Chondrocyte (in vitro differentiated cells): ENCODE results near the gene HSPA1B. TPM values are rescaled to one million over a fixed set of nuclear protein-coding genes. Genes with fewer than 3 reads are reported as not detected.

Experiments
- DNase-seq: peaks from one replicate; pipeline ENCODE4 v3.0.0; 2021; ENCODE audit warnings: mixed read lengths, low spot score
- H3K27ac Mint-ChIP-seq: one replicate; pipeline ENCODE4 v1.8.0; 2021; ENCODE audit warnings: mild to moderate bottlenecking, moderate library complexity, mixed read lengths; ENCODE audit not compliant: unreplicated experiment
- H3K27me3 Mint-ChIP-seq: 2 replicates; pipeline ENCODE4 v1.8.0; 2021; ENCODE audit warnings: low read depth, mixed read lengths
- H3K36me3 Mint-ChIP-seq: 2 replicates; pipeline ENCODE4 v1.8.0; 2021; ENCODE audit warnings: low read depth, mixed read lengths
- H3K4me1 Mint-ChIP-seq: 2 replicates; pipeline ENCODE4 v1.8.0; 2021; ENCODE audit warnings: low read depth, mild to moderate bottlenecking, mixed read lengths
- H3K4me3 Mint-ChIP-seq: one replicate; pipeline ENCODE4 v1.8.0; 2021; ENCODE audit warnings: mild to moderate bottlenecking, moderate library complexity, mixed read lengths; ENCODE audit not compliant: unreplicated experiment
- H3K9me3 Mint-ChIP-seq: 2 replicates; pipeline ENCODE4 v1.8.0; 2021; ENCODE audit warnings: low read depth, mixed read lengths
- total RNA-seq: library from RNA; stranded (reverse); gene quantifications from 3 replicates; pipeline ENCODE4 v1.2.1, GENCODE V29; 2021
- TF ChIP-seq, protein P1 (sequence below): fragments of 200-600 bp; sonication (generic); IDR thresholded peaks from 2 replicates; pipeline ENCODE4 v1.5.0; 2021; ENCODE audit warnings: antibody characterized with exemption, mild to moderate bottlenecking, moderate library complexity

Gene HSPA1B
- total RNA-seq, 1 donor from 2014 or later, result 46.8 TPM

DNA sequence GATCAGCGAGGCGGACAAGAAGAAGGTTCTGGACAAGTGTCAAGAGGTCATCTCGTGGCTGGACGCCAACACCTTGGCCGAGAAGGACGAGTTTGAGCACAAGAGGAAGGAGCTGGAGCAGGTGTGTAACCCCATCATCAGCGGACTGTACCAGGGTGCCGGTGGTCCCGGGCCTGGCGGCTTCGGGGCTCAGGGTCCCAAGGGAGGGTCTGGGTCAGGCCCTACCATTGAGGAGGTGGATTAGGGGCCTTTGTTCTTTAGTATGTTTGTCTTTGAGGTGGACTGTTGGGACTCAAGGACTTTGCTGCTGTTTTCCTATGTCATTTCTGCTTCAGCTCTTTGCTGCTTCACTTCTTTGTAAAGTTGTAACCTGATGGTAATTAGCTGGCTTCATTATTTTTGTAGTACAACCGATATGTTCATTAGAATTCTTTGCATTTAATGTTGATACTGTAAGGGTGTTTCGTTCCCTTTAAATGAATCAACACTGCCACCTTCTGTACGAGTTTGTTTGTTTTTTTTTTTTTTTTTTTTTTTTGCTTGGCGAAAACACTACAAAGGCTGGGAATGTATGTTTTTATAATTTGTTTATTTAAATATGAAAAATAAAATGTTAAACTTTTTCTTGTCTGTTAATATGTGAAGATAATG is 2.2 kb downstream of the HSPA1B start:
- Mint-ChIP-seq H3K4me3 (peak overlapping the region; percentile 80), H3K36me3 (no peaks in the 10 kb centered on the region), H3K4me1 (peaks cover 43% of the 10 kb centered on the region), H3K27ac (peak overlapping the region; percentile 83), H3K9me3 (no peaks in the 10 kb centered on the region), H3K27me3 (no peaks in the 10 kb centered on the region)
- TF ChIP-seq, protein P1, sequence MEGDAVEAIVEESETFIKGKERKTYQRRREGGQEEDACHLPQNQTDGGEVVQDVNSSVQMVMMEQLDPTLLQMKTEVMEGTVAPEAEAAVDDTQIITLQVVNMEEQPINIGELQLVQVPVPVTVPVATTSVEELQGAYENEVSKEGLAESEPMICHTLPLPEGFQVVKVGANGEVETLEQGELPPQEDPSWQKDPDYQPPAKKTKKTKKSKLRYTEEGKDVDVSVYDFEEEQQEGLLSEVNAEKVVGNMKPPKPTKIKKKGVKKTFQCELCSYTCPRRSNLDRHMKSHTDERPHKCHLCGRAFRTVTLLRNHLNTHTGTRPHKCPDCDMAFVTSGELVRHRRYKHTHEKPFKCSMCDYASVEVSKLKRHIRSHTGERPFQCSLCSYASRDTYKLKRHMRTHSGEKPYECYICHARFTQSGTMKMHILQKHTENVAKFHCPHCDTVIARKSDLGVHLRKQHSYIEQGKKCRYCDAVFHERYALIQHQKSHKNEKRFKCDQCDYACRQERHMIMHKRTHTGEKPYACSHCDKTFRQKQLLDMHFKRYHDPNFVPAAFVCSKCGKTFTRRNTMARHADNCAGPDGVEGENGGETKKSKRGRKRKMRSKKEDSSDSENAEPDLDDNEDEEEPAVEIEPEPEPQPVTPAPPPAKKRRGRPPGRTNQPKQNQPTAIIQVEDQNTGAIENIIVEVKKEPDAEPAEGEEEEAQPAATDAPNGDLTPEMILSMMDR, result peak; percentile 87
- DNase-seq, result no peak

DNA sequence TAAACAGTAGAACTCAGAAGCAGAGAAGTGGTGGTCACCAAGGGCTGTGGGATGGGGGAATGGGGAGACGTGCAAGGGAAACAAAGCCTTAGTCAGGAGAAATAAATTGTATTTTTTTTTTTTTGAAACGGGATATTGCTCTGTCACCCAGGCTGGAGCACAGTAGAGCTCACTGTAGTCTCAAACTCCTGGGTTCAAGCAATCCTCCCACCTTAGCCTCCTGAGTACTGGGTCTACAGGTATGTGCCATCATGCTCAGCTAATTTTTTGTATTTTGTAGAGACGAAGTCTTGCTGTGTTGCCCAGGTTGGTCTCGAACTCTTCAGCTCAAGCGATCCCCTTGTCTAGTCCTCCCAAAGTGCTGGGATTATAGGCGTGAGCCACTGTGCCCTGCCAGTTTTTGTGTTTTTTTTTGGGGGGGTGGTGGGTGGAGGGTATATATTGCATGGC is 3.4 kb downstream of the HSPA1B start:
- Mint-ChIP-seq H3K27me3 (no peaks in the 10 kb centered on the region), H3K4me1 (peaks cover 40% of the 10 kb centered on the region), H3K27ac (peak overlapping the region; percentile 83), H3K36me3 (peaks cover 5% of the 10 kb centered on the region), H3K4me3 (peak overlapping the region; percentile 80), H3K9me3 (no peaks in the 10 kb centered on the region)
- TF ChIP-seq, protein P1, result no peak
- no peak for DNase-seq

DNA sequence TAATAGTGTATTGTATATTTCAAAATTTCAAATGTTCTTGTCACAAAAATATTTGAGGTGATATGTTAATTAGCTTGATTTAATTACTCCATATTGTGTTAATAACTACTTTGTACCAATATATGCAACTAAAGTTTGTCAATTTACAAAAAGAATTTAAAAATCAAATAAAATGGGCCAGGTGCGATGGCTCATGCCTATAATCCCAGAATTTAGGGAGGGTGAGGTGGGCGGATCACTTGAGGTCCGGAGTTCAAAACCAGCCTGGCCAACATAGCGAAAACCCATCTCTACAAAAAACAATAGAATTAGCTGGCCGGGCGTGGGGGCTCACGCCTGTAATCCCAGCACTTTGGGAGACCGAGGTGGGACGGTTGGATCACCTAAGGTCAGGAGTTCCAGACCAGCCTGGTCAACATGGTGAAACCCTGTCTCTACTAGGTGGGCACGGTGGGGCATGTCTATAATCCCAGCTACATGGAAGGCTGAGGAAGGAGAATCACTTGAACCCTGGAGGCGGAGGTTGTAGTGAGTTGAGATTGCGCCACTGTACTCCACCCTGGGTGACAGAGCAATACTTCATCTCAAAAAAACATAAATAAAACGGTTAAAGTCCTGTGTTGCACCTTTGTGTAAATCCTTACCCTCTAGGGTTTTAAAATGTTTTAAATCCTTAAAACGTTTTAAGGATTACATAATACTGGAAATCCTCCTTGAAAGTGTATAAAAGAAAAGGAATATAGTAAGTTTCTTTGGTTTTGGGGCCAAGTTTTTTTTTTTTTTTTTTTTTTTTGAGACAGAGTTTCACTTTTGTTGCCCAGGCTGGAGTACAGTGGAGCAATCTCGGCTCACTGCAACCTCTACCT is 4.0 kb downstream of the HSPA1B start:
- TF ChIP-seq, protein P1, result no peak
- no peak for DNase-seq
- Mint-ChIP-seq H3K36me3 (peaks cover 12% of the 10 kb centered on the region), H3K27me3 (no peaks in the 10 kb centered on the region), H3K27ac (no peak overlapping the region), H3K4me1 (peaks cover 42% of the 10 kb centered on the region), H3K9me3 (no peaks in the 10 kb centered on the region), H3K4me3 (peak overlapping the region; percentile 80)

GRCh38 chr6:31834367-31835250 is 7.1 kb downstream of the HSPA1B start:
- TF ChIP-seq, protein P1, result no peak
- peaks cover 30% of the 10 kb centered on the region for H3K36me3 Mint-ChIP-seq
- H3K4me3 Mint-ChIP-seq, result peak overlapping the region; percentile 95
- H3K4me1 Mint-ChIP-seq, result peaks cover 57% of the 10 kb centered on the region
- H3K27ac Mint-ChIP-seq, result peak overlapping the region; percentile 97
- no peaks in the 10 kb centered on the region for H3K9me3 Mint-ChIP-seq
- H3K27me3 Mint-ChIP-seq, result no peaks in the 10 kb centered on the region
- no peak for DNase-seq
